Left ventricle myocardium superior (tissue), 1 donor: ENCODE measurements around the gene ORM2. TPM values are rescaled to one million over a fixed set of nuclear protein-coding genes. Genes with fewer than 3 reads are reported as not detected.
"Not testable (repeated sequence)": the region's sequence is repeated elsewhere in the genome, so short reads cannot be mapped to it uniquely, and the experiment has no call there.

Source experiments
- ATAC-seq: fragments of 200-7000 bp; cut with Tn5 transposase; one replicate; pipeline ENCODE4 v1.9.1; 2020; ENCODE audit warnings: mild to moderate bottlenecking, moderate library complexity
- DNase-seq: peaks from one replicate; pipeline ENCODE4 v3.0.0-alpha.2; 2020
- intact Hi-C: fragments of 100-400 bp; cut with micrococcal nuclease; formaldehyde crosslinking; loops from one replicate; pipeline ENCODE4 v1.11.0; 2022
- total RNA-seq: library from RNA; stranded (reverse); fragmentation: NEBNext Ultra II Directional; extraction: Animal tissue kit (Norgen Biotek cat#: 25700); gene quantifications from one replicate; pipeline ENCODE4 v1.2.1, GENCODE V29; 2021
- donor health status: DM: no; HTN: yes; CAD: no; lungs with severe emphysema.

Gene ORM2
- total RNA-seq, 1 donor from 2014 or later = not detected

DNA sequence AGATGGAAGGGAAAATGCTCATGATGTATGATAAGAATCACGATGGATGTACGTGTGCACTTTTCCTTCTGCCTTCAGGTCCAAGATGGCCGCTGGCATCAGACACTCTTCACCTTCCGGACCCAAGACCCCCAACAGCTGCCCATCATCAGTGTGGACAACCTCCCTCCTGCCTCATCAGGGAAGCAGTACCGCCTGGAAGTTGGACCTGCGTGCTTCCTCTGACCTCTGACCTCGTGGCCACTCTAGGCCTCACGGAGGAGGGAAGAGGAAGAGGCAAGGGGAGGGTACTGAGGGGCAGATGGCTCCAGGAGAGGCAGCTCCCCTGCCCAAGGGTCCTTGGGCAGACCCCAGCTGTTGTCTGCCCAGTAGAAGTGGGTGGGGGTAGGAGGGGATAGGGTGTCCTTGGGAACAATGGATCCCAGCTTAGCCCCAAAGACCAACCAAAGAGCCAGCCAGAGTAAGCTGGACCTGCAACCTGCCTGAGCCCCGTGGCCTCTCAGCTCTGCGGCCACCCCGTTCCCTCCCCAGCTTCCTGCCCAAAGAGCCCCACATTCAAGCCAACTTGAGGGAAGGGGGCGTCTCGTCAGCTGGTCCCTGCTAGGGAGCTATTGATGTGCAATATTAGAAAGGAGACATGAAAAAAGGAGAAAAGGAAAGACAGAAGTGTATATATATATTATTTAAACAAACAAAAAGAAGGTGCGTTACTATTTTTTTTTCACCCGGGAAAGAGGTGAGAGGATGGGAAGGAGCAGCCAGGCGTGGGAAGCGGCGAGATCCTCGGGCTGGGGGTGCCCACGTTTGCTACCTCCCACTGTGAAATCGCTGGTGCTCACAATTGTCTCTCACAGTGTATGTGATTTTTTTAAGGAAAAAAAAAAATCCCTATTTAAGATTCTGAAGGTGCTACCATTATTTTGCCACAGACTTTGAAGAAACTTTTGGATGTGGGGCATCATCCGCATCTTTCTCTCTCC, 18.9 kb upstream of the ORM2 start:
- intact Hi-C loops = no loop called here
- no peak for ATAC-seq
- no peak for DNase-seq

DNA sequence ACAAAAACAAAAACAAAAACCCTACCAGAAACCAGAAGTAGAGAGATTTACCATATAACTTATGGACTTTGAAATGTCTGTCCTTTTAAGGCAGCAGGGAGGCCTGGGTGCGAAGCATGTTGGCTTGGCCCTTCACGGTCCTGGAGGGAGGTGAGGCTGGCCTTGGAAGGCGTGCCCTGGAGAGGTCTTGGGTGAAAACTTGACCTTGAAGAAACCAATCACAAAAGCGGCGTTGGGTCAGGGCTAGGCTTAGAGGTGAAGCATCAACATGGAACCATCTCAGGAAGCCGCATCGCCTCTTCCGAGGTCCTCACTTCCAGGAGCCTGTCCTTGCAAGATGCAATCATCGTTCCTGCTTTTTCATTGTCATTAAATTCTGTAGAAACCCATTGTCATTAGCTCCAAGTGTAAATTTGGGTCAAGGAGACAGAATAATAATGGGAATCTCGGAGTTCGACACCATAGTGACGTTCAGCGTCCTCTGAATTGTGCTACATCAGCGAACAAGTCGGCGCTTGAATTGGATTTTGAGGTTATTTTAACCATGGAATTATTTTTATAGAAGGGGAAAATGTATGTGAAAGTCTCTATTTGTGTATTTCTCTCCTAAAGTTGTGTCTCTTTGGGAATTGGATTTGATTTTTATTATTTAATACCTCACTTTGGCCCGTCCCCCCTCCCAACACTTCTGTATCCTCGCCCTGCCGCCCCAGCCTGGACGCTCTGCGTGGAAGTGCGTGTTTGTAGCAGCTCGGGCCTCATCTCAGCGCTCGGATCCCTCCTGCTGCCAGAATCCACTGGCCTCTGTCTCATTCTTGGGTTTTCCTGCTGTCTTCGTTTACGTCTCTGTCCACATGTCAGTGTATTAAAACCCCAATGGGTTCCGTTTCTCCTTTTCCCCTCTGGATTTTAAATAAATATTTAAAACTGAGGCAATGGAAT, 17.8 kb upstream of the ORM2 start:
- DNase-seq = no peak
- intact Hi-C loops = no loop called here

DNA sequence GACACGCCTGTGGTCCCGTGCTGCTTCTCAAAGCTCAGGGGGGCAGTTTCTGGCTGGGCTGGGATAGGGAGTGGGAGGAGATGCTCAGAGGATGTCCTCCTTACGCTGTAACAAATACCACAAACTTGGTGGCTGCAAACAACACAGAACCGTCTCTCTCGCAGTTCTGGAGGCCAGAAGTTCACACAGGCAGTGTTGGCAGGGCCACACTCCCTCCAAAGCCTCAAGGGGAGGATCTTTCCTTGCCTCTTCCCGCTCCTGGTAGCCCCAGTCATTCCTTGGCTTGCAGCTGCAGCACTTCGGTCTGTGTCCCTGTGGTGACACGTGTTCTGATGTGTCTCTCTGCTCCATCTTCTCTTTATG, 17.2 kb upstream of the ORM2 start:
- no peak for DNase-seq
- intact Hi-C loops = no loop called here
- ATAC-seq = no peak

More for the DNA sequence above, 17.8 kb upstream of the ORM2 start:
- ATAC-seq = no peak

DNA sequence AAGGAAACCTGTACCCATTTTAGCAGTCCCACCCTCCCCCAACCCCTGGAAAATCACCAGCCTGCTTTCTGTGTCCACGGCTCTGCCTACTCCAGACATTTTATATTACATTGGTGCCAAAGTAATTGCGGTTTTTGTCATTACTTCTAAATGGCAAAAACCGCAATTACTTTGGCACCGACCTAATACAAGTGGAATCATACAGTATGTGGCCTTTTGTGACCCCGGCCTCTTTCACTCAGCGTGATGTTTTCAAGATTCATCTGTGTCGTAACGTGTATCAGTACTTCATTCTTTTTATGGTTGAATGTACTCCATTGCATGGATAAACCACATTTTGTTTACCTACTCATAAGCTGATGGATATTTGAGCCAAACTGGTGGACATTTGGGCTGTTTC, 16.5 kb upstream of the ORM2 start:
- intact Hi-C loops = no loop called here
- ATAC-seq (no peak), DNase-seq (no peak)

DNA sequence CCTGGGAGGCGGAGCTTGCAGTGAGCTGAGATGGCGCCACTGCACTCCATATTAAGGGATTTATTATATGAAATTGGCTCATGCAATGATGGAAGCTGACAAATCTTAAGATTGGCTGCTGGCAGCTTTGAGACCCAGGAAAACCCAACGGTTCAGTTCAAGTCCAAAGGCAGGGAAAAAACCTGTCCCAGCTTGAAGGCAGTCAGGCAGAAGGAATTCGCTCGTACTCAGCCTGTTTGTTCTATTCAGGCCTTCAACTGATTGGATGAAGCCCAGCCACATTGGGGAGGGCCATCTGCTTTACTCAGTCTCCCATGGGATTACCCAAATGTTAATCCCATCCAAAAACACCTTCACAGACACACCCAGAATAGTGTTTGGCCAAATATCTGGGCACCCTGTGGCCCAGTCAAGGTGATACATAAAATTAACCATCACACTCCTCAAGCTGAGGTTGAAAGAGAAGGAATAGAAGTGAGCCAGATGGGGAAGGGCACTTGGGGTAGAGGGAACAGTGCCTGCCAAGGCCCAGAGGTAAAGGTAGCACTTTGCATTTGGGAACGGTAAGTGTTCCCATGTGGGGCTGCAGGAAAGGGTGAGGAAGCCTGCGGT, 15.3 kb upstream of the ORM2 start:
- intact Hi-C loops = no loop called here
- no peak for ATAC-seq
- DNase-seq = no peak

DNA sequence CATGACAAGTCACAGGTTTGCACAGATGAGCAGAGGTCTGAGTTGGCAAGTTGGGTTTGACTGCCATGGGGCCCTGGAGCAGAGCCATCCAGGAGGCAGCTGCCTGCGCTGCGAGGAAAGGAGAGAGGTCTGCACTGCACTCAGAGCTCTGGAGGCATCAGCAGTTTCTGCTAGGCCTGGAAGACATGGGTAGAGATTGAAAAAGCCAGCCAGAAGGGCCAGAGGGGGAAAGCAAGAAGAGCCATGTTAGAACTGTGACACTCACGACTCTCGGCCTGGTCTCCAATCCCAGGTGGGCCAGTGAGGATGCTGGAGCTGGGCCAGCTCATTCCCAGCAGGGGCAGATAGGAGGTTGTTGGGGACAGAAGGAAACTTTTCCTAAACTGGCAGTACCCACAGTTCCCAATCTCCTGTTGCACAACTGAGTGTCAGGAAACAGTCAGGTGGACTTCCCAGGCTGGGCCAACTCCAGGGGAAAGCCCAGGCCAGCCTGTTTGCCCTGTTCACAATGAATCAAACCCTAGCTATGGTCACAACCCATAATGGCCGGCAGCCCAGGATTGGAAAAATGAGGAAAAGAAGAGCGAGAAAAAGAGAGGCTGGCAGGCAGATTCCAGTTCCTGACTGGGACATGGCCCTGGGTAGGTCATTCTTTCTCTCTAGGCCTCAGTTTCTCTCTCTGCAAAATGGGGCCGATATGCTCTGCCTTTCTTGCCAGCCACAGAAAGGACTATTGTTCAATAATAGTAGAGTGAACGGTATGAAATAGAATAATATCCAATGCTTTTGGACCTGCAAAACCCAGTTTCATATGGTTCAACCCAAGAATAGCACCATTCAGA, 14.6 kb upstream of the ORM2 start:
- no peak for DNase-seq
- intact Hi-C loops = no loop called here
- no peak for ATAC-seq

DNA sequence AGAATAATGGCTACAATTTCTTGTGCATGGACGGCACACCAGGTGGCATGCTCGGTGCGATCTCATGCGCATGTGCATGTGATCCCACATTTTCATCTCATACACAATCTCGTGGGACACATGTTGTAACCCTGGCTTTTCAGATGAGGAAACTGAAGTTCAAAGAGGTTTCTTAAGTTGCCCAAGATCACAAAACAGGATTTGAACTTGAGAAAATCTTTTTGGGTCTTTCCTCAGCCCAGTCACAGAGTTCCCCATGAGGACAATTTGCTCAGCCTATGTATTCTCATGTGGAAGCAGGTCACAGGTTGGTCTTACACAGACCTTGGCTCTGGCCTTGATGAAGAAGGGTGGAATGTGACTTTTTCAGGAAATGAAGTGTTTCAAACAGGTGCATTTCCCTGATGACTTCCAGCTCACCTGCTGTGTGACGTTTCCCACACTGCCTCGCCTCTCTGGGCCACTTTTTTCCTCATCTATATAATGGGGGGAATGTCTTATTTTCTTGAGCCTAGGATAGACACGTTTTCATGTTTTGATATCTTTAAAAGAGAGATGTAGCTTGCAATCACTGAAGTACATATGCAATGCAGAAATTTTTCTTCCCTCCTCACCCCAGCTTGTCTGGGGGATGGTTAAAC, 13.8 kb upstream of the ORM2 start:
- no peak for ATAC-seq
- no peak for DNase-seq
- intact Hi-C loops = no loop called here

DNA sequence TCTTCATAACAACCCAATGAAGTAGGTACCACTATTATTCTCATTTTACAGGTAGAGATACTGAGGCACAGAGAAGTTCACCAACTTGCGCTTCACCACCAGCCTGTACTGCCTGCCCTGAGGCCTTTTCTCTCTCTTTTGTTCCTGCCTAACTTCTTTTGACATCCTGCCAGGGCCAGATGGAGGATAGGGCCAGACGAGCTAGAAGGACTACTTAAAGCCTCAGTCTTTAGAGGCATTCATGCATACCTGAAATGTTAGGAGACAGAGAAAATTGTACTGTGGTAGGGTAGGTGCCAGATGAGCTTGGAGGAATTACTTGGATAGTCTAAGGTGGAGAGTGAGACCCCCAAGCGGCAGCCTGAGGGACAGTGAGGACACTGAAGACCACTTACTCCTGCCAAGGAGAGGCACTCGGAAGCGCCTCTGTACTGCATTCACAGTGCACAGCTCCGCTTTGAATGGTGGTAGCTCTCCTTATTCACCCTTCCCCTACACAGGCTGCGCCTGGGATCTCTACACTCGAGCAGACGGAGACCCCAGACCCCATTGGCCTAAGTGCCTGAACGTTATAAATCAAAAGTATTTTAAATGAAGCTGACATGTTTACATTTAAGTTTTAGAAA, 13.0 kb upstream of the ORM2 start:
- no peak for DNase-seq
- intact Hi-C loops = no loop called here
- no peak for ATAC-seq

DNA sequence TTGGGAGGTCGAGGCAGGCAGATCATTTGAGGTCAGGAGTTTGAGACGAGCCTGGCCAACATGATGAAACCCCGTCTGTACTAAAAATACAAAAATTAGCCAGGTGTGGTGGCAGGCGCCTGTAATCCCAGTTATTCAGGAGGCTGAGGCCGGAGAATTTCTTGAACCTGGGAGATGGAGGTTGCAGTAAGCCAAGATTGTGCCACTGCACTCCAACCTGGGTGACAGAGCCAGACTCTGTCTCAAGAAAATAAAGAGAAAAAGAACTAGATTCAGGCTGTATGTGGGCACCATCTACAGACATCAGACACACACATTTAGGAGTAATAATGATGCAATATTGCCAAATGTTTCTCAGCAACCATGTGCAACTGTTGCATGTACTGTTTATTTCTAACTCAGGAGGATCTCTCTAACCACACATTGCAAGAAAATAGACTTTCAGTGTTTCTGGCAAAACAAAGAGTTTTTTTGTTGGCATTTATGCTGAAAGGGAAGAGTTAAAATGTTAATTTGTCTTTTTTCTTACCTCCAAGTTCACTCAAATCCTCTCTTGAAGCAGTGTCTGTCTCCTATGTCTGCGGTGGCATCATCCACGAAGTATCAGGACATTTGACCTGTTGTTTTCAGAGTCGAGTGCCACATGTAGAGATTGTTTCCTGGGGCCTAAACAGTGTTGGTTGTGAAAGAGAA, 11.9 kb upstream of the ORM2 start:
- no peak for ATAC-seq
- no peak for DNase-seq
- intact Hi-C loops = no loop called here

DNA sequence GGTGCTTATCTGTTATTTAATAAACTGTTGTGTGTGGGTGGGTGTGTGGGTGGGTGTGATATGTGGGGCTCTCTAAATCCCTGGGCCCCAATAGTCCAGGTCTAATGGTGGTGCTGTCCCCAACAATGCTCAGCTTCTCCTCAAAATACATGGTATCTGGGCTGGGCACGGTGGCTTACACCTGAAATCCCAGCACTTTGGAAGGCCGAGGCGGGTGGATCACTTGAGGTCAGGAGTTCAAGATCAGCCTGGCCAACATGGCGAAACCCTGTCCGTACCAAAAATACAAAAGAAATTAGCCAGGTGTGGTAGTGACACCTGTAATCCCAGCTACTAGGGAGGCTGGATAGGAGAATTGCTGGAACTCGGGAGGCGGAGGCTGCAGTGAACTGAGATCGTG, 11.3 kb upstream of the ORM2 start:
- no peak for ATAC-seq
- intact Hi-C loops = no loop called here
- DNase-seq = no peak

DNA sequence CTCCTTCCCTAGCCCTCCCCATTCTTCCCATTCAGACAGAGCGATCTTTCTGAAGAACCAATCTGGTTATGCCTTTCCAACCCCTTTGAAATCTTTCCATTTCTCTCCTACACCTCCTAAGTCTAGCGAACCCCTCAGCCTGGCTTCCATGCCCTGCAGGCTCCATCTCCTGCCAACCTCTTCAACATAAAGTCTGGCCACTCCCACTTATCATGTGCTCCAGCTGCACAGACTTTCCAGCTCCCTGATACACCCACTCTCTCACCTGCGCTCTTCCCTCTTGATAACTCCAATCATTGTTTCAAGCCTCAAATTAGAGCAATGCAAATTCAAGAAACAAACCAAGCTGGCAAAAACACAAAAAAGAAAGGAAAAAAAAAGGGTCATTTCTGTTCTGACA, 10.5 kb upstream of the ORM2 start:
- intact Hi-C loops = no loop called here
- DNase-seq (no peak), ATAC-seq (no peak)

DNA sequence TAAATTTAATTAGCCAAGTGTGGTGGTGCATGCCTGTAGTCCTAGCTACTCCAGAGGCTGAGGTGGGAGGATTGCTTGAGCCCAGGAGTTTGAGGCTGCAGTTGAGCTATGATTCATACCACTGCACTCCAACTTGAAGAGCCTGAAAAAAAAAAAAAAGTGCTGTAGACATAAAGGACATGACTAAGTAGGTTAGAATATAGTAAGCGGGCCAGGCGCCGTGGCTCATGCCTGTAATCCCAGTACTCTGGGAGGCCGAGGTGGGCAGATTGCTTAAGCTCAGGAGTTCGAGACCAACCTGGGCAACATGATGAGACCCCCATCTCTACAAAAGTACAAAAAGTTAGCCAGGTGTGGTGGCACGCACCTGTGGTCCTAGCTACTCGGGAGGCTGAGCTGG, 9.0 kb upstream of the ORM2 start:
- ATAC-seq, intact Hi-C loops, DNase-seq: not testable (repeated sequence)

DNA sequence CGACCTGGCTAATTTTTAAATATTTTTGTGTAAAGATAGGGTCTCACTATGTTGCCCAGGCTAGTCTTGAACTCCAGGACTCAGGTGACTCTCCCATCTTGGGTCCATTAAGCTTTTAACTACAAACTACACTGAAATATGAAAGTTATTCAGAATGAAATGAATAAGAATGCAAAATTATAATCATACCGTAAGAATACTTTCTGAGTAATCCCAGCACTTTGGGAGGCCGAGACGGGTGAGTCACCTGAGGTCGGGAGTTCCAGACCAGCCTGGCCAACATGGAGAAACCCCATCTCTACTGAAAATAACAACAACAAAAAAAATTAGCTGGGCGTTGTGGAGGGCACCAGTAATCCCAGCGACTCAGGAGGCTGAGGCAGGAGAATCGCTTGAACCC, 7.9 kb upstream of the ORM2 start:
- no peak for DNase-seq
- ATAC-seq = no peak

DNA sequence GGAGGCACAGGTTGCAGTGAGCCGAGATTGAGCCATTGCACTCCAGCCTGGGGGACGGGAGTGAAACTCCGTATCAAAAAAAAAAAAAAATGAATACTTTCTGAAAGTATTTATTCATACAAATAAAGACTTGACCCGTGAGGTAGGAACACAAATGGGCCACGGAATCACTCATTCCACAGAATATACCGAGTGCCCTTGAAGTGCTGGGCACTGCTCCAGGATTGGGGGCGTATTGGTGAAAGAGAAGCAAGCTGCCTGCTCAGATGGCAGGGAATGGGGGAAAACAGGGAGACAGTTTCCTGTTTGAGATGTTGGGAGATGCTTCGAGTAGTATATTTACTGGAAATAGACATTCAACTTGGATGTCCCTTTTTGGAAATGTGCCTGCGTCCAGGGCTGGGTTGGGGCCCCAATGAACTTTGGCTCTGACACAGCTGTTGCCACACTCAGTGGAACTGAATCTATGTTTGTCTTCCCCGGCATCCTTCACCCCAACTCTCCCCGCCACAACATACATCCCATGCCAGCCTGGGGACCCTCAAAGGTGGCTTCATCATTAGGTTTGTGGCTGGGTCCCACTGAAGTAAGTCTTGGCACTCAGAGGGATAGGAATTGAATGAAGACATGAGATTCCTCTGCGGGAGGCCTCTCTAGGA, 7.4 kb upstream of the ORM2 start:
- intact Hi-C loops, ATAC-seq, DNase-seq: not testable (repeated sequence)

More for the DNA sequence above, 7.9 kb upstream of the ORM2 start:
- intact Hi-C loops = no loop called here

DNA sequence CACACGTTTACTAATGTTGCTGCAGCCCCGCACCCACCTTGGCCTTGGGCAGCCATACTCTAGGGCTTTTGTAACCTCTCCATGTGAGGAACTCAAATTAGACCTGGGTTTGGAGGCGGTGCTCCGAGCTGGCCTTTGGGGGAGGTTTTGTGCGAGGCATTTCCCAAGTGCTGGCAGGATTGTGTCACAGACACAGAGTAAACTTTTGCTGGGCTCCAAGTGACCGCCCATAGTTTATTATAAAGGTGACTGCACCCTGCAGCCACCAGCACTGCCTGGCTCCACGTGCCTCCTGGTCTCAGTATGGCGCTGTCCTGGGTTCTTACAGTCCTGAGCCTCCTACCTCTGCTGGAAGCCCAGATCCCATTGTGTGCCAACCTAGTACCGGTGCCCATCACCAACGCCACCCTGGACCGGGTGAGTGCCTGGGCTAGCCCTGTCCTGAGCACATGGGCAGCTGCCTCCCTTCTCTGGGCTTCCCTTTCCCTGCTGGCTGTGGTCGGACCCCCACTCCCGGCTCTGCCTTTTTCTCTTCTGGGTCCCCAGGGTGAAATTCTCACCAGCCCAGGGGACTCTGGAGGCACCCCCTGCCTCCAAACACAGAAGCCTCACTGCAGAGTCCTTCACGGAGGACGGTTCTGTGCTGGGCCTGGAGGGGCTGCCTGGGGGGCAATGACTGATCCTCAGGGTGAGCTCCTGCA, 6.7 kb upstream of the ORM2 start, which contains the start of gene ORM1:
Gene ORM1 (plus strand): TSS at position 268 of the 701 bp plus-strand sequence. CDS start 36 bp downstream, at position 304.
- intact Hi-C loops, DNase-seq, ATAC-seq: not testable (repeated sequence)

DNA sequence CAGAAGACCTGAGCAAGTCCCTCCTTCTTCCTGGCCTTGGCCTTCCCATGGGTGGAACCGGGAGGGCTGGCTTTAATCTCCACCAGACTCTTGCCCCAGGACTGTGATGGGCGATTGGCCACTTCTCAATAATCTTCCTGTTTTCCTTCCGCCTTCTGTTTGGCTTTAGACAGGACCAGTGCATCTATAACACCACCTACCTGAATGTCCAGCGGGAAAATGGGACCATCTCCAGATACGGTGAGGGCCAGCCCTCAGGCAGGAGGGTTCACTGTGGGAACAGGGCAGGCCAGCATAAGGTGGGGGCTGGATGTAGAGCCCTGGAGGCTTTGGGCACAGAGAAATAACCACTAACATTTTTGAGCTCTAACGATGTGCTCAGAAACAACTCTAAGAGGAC, 5.8 kb upstream of the ORM2 start:
- DNase-seq, ATAC-seq, intact Hi-C loops: not testable (repeated sequence)
